Measurements from ENCODE around the gene ATP8A1. TPM values are rescaled to one million over a fixed set of nuclear protein-coding genes. Genes with fewer than 3 reads are reported as not detected.
"Not testable (repeated sequence)": the region's sequence is repeated elsewhere in the genome, so short reads cannot be mapped to it uniquely, and the experiment has no call there.

The ATP8A1 gene
- 10 to 100 TPM in 9 of 12 donors, 1 to 10 TPM in 2, not detected in 1; 5.7 to 18.2 (median 11.0) TPM for polyA plus RNA-seq (ENCODE audit: insufficient read length in 12 of 12)
- long read RNA-seq, donor 1, full-length matches to known transcripts: 6 of 6 reads
- long read RNA-seq, donor 1, partial matches to known transcripts: 0 of 6 reads
- long read RNA-seq, donor 1, other reads (novel, unspliced or antisense): 0 of 6 reads
- long read RNA-seq, donor 2: 0 reads
- long read RNA-seq, donor 3, full-length matches to known transcripts: 1 of 1 reads
- long read RNA-seq, donor 3, partial matches to known transcripts: 0 of 1 reads
- long read RNA-seq, donor 3, other reads (novel, unspliced or antisense): 0 of 1 reads
- long read RNA-seq, donor 4: 0 reads
- long read RNA-seq, donor 5: 0 reads
- long read RNA-seq, donor 6: 0 reads
- long read RNA-seq, donor 7, full-length matches to known transcripts: 2 of 2 reads
- long read RNA-seq, donor 7, partial matches to known transcripts: 0 of 2 reads
- long read RNA-seq, donor 7, other reads (novel, unspliced or antisense): 0 of 2 reads
- long read RNA-seq, donor 8: 0 reads
- long read RNA-seq, donor 9: 0 reads
- long read RNA-seq, donor 10: 0 reads
- long read RNA-seq, donor 11: 0 reads

GRCh38 chr4:42656944-42657792 lies at the start of gene ATP8A1:
Gene ATP8A1, minus strand, starts transcription at chr4:42657105. Its CDS starts 232 bp downstream, at chr4:42656873.
- DNase-seq: peak; percentile 90

GRCh38 chr4:42706086-42706485 lies 49.2 kb upstream of the ATP8A1 start:
- no peak for DNase-seq

GRCh38 chr4:42703813-42704212 lies 46.9 kb upstream of the ATP8A1 start:
- DNase-seq: no peak

GRCh38 chr4:42702895-42703294 lies 46.0 kb upstream of the ATP8A1 start:
- DNase-seq: no peak

- not testable (repeated sequence) for DNase-seq
Measured at GRCh38 chr4:42701780-42702179, 44.9 kb upstream of the ATP8A1 start.

- DNase-seq: no peak
Measured at GRCh38 chr4:42690537-42690936, 33.6 kb upstream of the ATP8A1 start.

- no peak for DNase-seq
Measured at GRCh38 chr4:42683393-42683792, 26.5 kb upstream of the ATP8A1 start.

GRCh38 chr4:42678512-42678911 lies 21.6 kb upstream of the ATP8A1 start:
- no peak for DNase-seq

GRCh38 chr4:42676066-42676951 lies 19.4 kb upstream of the ATP8A1 start:
- no peak for DNase-seq

- no peak for DNase-seq
Measured at GRCh38 chr4:42673082-42673425, 16.1 kb upstream of the ATP8A1 start.

- no peak for DNase-seq
Measured at GRCh38 chr4:42672359-42673081, 15.6 kb upstream of the ATP8A1 start.

GRCh38 chr4:42671431-42672194 lies 14.7 kb upstream of the ATP8A1 start:
- DNase-seq: no peak

- no peak for DNase-seq
Measured at GRCh38 chr4:42658261-42658660, 1.4 kb upstream of the ATP8A1 start.

GRCh38 chr4:42656679-42656943 lies 294 bp downstream of the ATP8A1 start:
- no peak for DNase-seq

- DNase-seq: peak; percentile 24
Measured at GRCh38 chr4:42655921-42656678, 805 bp downstream of the ATP8A1 start.

- no peak for DNase-seq
Measured at GRCh38 chr4:42655269-42655637, 1.7 kb downstream of the ATP8A1 start.

- no peak for DNase-seq
Measured at GRCh38 chr4:42654631-42655268, 2.2 kb downstream of the ATP8A1 start.

GRCh38 chr4:42653626-42654560 lies 3.0 kb downstream of the ATP8A1 start:
- peak; percentile 52 for DNase-seq

All from muscle of arm (tissue), 14 donors.